Mesendoderm (in vitro differentiated cells): ENCODE measurements around the gene TXLNB.
"Not testable (repeated sequence)": the region's sequence is repeated elsewhere in the genome, so short reads cannot be mapped to it uniquely, and the experiment has no call there.

Experiments
- DNase-seq: peaks from one replicate; pipeline ENCODE4 v3.0.0; 2013
- H2AK5ac ChIP-seq: 2 replicates; pipeline ENCODE4 v1.6.1; 2013; ENCODE audit warnings: low read length, inconsistent platforms
- H2BK120ac ChIP-seq: 2 replicates; pipeline ENCODE4 v1.6.1; 2013; ENCODE audit warnings: low read depth, mild to moderate bottlenecking, low read length, moderate library complexity, mixed read lengths
- H2BK15ac ChIP-seq: replicated peaks from 2 replicates; pipeline ENCODE4 v1.6.1; 2013; ENCODE audit warnings: low read depth, mild to moderate bottlenecking, moderate library complexity
- H2BK5ac ChIP-seq: 2 replicates; pipeline ENCODE4 v1.6.1; 2013; ENCODE audit warnings: low read length, inconsistent platforms
- H3K18ac ChIP-seq: 2 replicates; pipeline ENCODE4 v1.6.1; 2013; ENCODE audit warnings: mild to moderate bottlenecking, low read length, mixed read lengths
- H3K23ac ChIP-seq: one replicate; pipeline ENCODE4 v1.6.1; 2013; ENCODE audit warnings: low read length
- H3K27ac ChIP-seq: 2 replicates; pipeline ENCODE4 v1.5.1; 2013; ENCODE audit warnings: low read depth, mild to moderate bottlenecking, inconsistent platforms, low read length, moderate library complexity
- H3K27me3 ChIP-seq: 2 replicates; pipeline ENCODE4 v1.6.1; 2013; ENCODE audit warnings: low read length, control low read depth, mild to moderate bottlenecking, inconsistent platforms; ENCODE audit not compliant: insufficient read depth, poor library complexity
- H3K36me3 ChIP-seq: 2 replicates; pipeline ENCODE4 v1.6.1; 2013; ENCODE audit warnings: low read length, inconsistent platforms; ENCODE audit not compliant: control insufficient read depth, insufficient read depth
- H3K4ac ChIP-seq: one replicate; pipeline ENCODE4 v1.6.1; 2013; ENCODE audit warnings: low read depth, mild to moderate bottlenecking, low read length, moderate library complexity
- H3K4me1 ChIP-seq: 2 replicates; pipeline ENCODE4 v1.6.1; 2013; ENCODE audit warnings: low read depth, low read length, inconsistent platforms; ENCODE audit not compliant: control insufficient read depth
- H3K4me2 ChIP-seq: 2 replicates; pipeline ENCODE4 v1.6.1; 2013; ENCODE audit warnings: low read length
- H3K4me3 ChIP-seq: 2 replicates; pipeline ENCODE4 v1.5.1; 2013; ENCODE audit warnings: mild to moderate bottlenecking, low read length
- H3K56ac ChIP-seq: one replicate; pipeline ENCODE4 v1.6.1; 2013; ENCODE audit warnings: low read length
- H3K79me1 ChIP-seq: 2 replicates; pipeline ENCODE4 v1.6.1; 2013; ENCODE audit warnings: low read length, inconsistent platforms
- H3K79me2 ChIP-seq: 2 replicates; pipeline ENCODE4 v1.6.1; 2013; ENCODE audit warnings: mild to moderate bottlenecking, low read length; ENCODE audit not compliant: control insufficient read depth, insufficient read depth
- H3K9ac ChIP-seq: 2 replicates; pipeline ENCODE4 v1.6.1; 2013; ENCODE audit warnings: low read length, inconsistent platforms
- H4K5ac ChIP-seq: one replicate; pipeline ENCODE4 v1.6.1; 2013; ENCODE audit warnings: low read length
- H4K8ac ChIP-seq: one replicate; pipeline ENCODE4 v1.6.1; 2013; ENCODE audit warnings: low read depth, mild to moderate bottlenecking, control low read depth, low read length, moderate library complexity
- WGBS: extraction: QIAGEN DNeasy Blood & Tissue Kit; methylation state at CpG from one replicate; pipeline ENCODE4 v1.1.7; 2013; ENCODE audit warnings: low lambda C conversion rate, missing lambda C conversion rate; ENCODE audit not compliant: insufficient coverage; ENCODE audit errors: extremely low coverage; 5-methylcytosine and 5-hydroxymethylcytosine counted together

Gene TXLNB

DNA sequence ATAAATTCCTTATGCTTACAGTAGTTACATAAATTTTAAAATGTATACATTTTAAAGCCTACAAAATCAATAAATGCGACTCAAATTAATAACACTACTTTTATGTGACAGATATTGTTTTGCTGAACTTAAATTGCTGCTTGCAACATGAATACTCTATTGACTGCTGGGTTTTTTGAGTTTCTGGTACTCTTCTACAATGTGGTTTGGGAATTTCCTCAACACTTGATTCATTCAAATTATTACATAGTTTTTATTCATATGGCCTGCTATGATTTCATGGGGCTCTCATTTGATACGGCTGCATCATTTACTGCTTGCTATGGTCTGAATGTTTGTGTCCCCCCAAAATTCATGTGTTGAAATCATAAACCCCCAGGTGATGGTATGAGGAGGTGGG is 2.3 kb upstream of the TXLNB start:
- Histone ChIP-seq H3K4me3 (no peak overlapping the region), H3K27ac (no peak overlapping the region), H3K9ac (no peak overlapping the region), H3K79me2 (no peaks in the 10 kb centered on the region), H2AK5ac (no peak overlapping the region), H2BK5ac (no peak overlapping the region), H3K4me1 (no peaks in the 10 kb centered on the region), H2BK15ac (no peak overlapping the region), H4K8ac (no peak overlapping the region), H3K4ac (no peak overlapping the region), H3K4me2 (no peak overlapping the region), H3K18ac (no peak overlapping the region), H4K5ac (no peak overlapping the region), H3K79me1 (no peaks in the 10 kb centered on the region), H2BK120ac (no peak overlapping the region), H3K23ac (no peak overlapping the region), H3K56ac (no peak overlapping the region), H3K27me3 (no peaks in the 10 kb centered on the region), H3K36me3 (no peaks in the 10 kb centered on the region)
- no CpG with 5 or more reads among the region's 2 CpGs for WGBS
- no peak for DNase-seq

DNA sequence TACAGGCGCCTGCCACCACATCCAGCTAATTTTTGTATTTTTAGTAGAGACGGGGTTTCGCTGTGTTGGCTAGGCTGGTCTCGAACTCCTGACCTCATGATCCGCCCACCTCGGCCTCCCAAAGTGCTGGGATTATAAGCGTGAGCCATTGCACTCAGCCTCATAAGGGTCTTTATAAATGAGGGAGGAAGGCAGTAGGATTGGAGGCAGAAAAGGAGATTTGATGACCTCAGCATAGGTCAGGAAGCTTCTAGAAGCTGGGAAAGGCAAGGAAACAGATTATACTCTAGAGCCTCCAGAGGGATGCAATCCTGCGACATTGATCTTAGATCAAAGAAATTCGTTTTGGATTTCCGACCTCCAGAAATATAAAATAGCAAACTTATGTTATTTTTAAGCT is 1.4 kb upstream of the TXLNB start:
- H2BK120ac ChIP-seq, H4K8ac ChIP-seq, H3K27me3 ChIP-seq, H2BK5ac ChIP-seq, H2AK5ac ChIP-seq, H3K4ac ChIP-seq, H3K4me2 ChIP-seq, H2BK15ac ChIP-seq, H4K5ac ChIP-seq, H3K4me3 ChIP-seq, H3K23ac ChIP-seq, H3K9ac ChIP-seq, H3K36me3 ChIP-seq, DNase-seq, H3K27ac ChIP-seq, H3K79me2 ChIP-seq, H3K18ac ChIP-seq, H3K79me1 ChIP-seq, H3K56ac ChIP-seq, H3K4me1 ChIP-seq: not testable (repeated sequence)
- no CpG with 5 or more reads among the region's 10 CpGs for WGBS

DNA sequence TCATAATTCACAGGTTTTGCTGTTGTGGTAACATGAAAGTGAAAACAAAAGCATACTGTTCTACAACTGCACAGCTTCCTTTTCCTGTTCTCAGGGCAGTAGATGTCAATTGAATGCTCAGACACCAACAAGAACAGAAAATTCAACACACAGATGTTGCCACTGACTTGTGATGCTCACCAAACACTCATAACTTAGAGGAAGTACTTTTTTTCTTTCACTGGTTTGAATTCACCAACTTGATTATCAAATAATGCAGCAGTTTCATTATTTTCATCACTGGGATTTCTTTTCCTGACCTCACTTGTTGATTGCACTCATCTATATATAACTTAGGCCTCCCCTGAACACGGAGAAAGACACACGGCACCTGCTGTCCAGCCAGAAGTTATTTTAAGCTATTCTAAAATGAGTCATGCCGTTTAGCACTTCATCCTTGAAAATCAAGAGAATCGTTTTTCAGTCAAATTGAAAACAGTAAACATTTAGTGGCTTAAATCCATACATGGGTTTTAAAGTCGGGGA is 949 bp downstream of the TXLNB start:
- no peak overlapping the region for H3K4me3 ChIP-seq
- H2AK5ac ChIP-seq = no peak overlapping the region
- no peak overlapping the region for H3K56ac ChIP-seq
- H3K27me3 ChIP-seq = no peaks in the 10 kb centered on the region
- H2BK5ac ChIP-seq = no peak overlapping the region
- H3K9ac ChIP-seq = no peak overlapping the region
- H2BK15ac ChIP-seq = no peak overlapping the region
- H3K4me1 ChIP-seq = no peaks in the 10 kb centered on the region
- H3K18ac ChIP-seq = no peak overlapping the region
- no peak overlapping the region for H3K4me2 ChIP-seq
- H3K4ac ChIP-seq = no peak overlapping the region
- no peaks in the 10 kb centered on the region for H3K36me3 ChIP-seq
- no peak overlapping the region for H4K5ac ChIP-seq
- no peak overlapping the region for H3K27ac ChIP-seq
- no peak for DNase-seq
- H3K23ac ChIP-seq = no peak overlapping the region
- no peak overlapping the region for H2BK120ac ChIP-seq
- no CpG with 5 or more reads among the region's 5 CpGs for WGBS
- no peaks in the 10 kb centered on the region for H3K79me1 ChIP-seq
- H4K8ac ChIP-seq = no peak overlapping the region
- no peaks in the 10 kb centered on the region for H3K79me2 ChIP-seq

DNA sequence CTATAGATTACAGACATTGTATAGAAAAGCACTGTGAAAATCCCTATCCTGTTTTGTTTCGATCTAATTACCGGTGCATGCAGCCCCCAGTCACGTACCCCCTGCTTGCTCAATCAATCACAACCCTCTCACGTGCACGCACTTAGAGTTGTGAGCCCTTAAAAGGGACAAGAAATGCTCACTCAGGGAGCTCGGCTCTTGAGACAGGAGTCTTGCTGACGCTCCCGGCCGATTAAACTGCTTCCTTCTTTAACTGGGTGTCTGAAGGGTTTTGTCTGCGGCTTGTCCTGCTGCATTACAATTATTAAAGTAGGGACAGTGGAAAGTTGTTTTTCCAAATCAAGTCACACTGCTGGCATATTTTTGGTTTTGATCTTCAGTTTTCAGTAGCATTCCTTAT is 2.6 kb downstream of the TXLNB start:
- Histone ChIP-seq H3K23ac (no peak overlapping the region), H4K5ac (no peak overlapping the region), H3K27me3 (no peaks in the 10 kb centered on the region), H2BK15ac (no peak overlapping the region), H3K79me1 (no peaks in the 10 kb centered on the region), H3K9ac (no peak overlapping the region), H3K4me3 (no peak overlapping the region), H3K79me2 (no peaks in the 10 kb centered on the region), H3K4me1 (no peaks in the 10 kb centered on the region), H3K4me2 (no peak overlapping the region), H3K36me3 (no peaks in the 10 kb centered on the region), H3K18ac (no peak overlapping the region), H3K4ac (no peak overlapping the region), H2BK120ac (no peak overlapping the region), H3K27ac (no peak overlapping the region), H2AK5ac (no peak overlapping the region), H3K56ac (no peak overlapping the region), H2BK5ac (no peak overlapping the region), H4K8ac (no peak overlapping the region)
- DNase-seq = no peak
- WGBS = no CpG with 5 or more reads among the region's 10 CpGs

DNA sequence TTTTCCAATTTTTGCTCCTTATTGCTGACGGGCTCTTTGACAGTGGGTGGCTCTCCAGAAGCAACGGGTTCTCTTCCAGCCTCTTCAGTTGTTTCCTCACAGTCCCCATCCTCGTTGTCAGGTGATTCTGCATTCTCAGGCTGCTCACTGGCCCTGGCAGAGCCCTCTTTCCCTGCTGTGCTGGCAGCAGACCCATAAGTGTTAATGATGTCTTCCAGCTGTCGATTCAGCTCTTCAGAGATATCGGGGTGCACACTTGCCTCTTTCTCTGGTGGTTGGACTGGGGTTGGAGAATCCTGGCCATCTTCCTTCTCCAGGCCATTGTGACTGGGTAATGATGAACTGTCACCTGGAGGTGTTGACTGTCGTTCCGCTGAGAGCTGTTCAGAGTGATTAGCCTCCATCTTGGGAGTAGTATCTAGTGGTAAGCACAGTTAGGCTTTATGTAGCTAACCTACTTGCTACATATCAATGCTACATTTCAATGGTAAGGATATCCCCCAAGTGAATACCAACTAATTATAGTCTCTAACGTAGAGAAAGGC is 3.2 kb downstream of the TXLNB start:
- Histone ChIP-seq H3K4me2 (no peak overlapping the region), H2BK15ac (no peak overlapping the region), H2BK120ac (no peak overlapping the region), H3K79me1 (no peaks in the 10 kb centered on the region), H3K4ac (no peak overlapping the region), H3K18ac (no peak overlapping the region), H4K5ac (no peak overlapping the region), H3K4me1 (no peaks in the 10 kb centered on the region), H3K27me3 (no peaks in the 10 kb centered on the region), H3K9ac (no peak overlapping the region), H3K27ac (no peak overlapping the region), H4K8ac (no peak overlapping the region), H3K79me2 (no peaks in the 10 kb centered on the region), H3K23ac (no peak overlapping the region), H3K4me3 (no peak overlapping the region), H2BK5ac (no peak overlapping the region), H3K56ac (no peak overlapping the region), H3K36me3 (no peaks in the 10 kb centered on the region), H2AK5ac (no peak overlapping the region)
- no CpG with 5 or more reads among the region's 8 CpGs for WGBS
- no peak for DNase-seq

- Histone ChIP-seq H3K23ac (no peak overlapping the region), H3K27ac (no peak overlapping the region), H3K4me1 (no peaks in the 10 kb centered on the region), H3K27me3 (no peaks in the 10 kb centered on the region), H3K18ac (no peak overlapping the region), H3K4me2 (no peak overlapping the region), H4K8ac (no peak overlapping the region), H2BK5ac (no peak overlapping the region), H3K4me3 (no peak overlapping the region), H2AK5ac (no peak overlapping the region), H4K5ac (no peak overlapping the region), H3K79me2 (no peaks in the 10 kb centered on the region), H3K79me1 (no peaks in the 10 kb centered on the region), H3K56ac (no peak overlapping the region), H2BK15ac (no peak overlapping the region), H3K36me3 (no peaks in the 10 kb centered on the region), H2BK120ac (no peak overlapping the region), H3K4ac (no peak overlapping the region), H3K9ac (no peak overlapping the region)
- DNase-seq = no peak
- no CpG with 5 or more reads among the region's 2 CpGs for WGBS
Observed at GRCh38 chr6:139287868-139288267, 3.9 kb downstream of the TXLNB start.
